Sigmoid colon (tissue), 4 donors: ENCODE data around the gene ANKZF1.

Experiments used
- CTCF ChIP-seq, 4 experiments: fragments of 450-650 bp in 3 of 4; fragments of 200-600 bp in 1 of 4; IDR thresholded peaks; one replicate each; pipeline ENCODE4 v1.5.1; 2016 to 2019; ENCODE audit warnings: antibody characterized with exemption in 4 of 4, mild to moderate bottlenecking in 3 of 4, moderate library complexity in 2 of 4
- EP300 ChIP-seq, 4 donors: sonication (generic); formaldehyde crosslinking; IDR thresholded peaks; one replicate each; pipeline ENCODE4 v1.6.1; 2017; ENCODE audit warnings: antibody characterized with exemption in 4 of 4
- POLR2A ChIP-seq, 2 donors: fragments of 450-650 bp; IDR thresholded peaks; one replicate each; pipeline ENCODE4 v1.6.1; 2016; ENCODE audit warnings: antibody characterized with exemption in 2 of 2, mild to moderate bottlenecking in 2 of 2, moderate library complexity in 2 of 2

GRCh38 chr2:219218217-219218731 lies 11.3 kb upstream of the ANKZF1 start:
- peak in 1 of 4 donors; percentile 12 for TF ChIP-seq EP300 (IDR thresholded peaks at IDR 0.05)
- no peak for TF ChIP-seq CTCF (IDR thresholded peaks at IDR 0.05)
- TF ChIP-seq POLR2A (IDR thresholded peaks at IDR 0.05), result peak in 1 of 2 donors; percentile 34
